Measurements from ENCODE around the gene TCF12.

Gene TCF12

GRCh38 chr15:56933811-56934210, 15.4 kb downstream of the TCF12 start:
- Histone ChIP-seq H3K4me3 (ENCODE audit: low read depth, low read length) (no peak overlapping the region), H3K9me3 (no peaks in the 10 kb centered on the region), H3K36me3 (peaks cover 22% of the 10 kb centered on the region), H3K27me3 (no peaks in the 10 kb centered on the region), H3K4me1 (peaks cover 20% of the 10 kb centered on the region)
- DNase-seq: no peak
- no peak for TF ChIP-seq CTCF (IDR thresholded peaks at IDR 0.05; ENCODE audit: low read depth, low read length)

GRCh38 chr15:56934269-56934668, 15.8 kb downstream of the TCF12 start:
- Histone ChIP-seq H3K27me3 (no peaks in the 10 kb centered on the region), H3K4me3 (ENCODE audit: low read depth, low read length) (no peak overlapping the region), H3K4me1 (peaks cover 17% of the 10 kb centered on the region), H3K9me3 (no peaks in the 10 kb centered on the region), H3K36me3 (peaks cover 22% of the 10 kb centered on the region)
- no peak for DNase-seq
- no peak for TF ChIP-seq CTCF (IDR thresholded peaks at IDR 0.05; ENCODE audit: low read depth, low read length)

- H3K4me1 ChIP-seq: peaks cover 1% of the 10 kb centered on the region; the same call in 1 of the 2 replicates
- no peak overlapping the region for H3K4me3 ChIP-seq (ENCODE audit: low read depth, low read length)
- H3K9me3 ChIP-seq: no peaks in the 10 kb centered on the region
- H3K36me3 ChIP-seq: peaks cover 10% of the 10 kb centered on the region
- no peaks in the 10 kb centered on the region for H3K27me3 ChIP-seq
- TF ChIP-seq CTCF (IDR thresholded peaks at IDR 0.05; ENCODE audit: low read depth, low read length): no peak
- no peak for DNase-seq
These were observed 18.5 kb downstream of the TCF12 start for GRCh38 chr15:56936929-56937328.

- Histone ChIP-seq H3K36me3 (peaks cover 7% of the 10 kb centered on the region), H3K4me1 (no peaks in the 10 kb centered on the region), H3K9me3 (no peaks in the 10 kb centered on the region), H3K4me3 (ENCODE audit: low read depth, low read length) (no peak overlapping the region), H3K27me3 (no peaks in the 10 kb centered on the region)
- DNase-seq: no peak
- TF ChIP-seq CTCF (IDR thresholded peaks at IDR 0.05; ENCODE audit: low read depth, low read length): no peak
These were observed 20.8 kb downstream of the TCF12 start for GRCh38 chr15:56939257-56939656.

- Histone ChIP-seq H3K36me3 (peaks cover 5% of the 10 kb centered on the region), H3K4me1 (no peaks in the 10 kb centered on the region), H3K4me3 (ENCODE audit: low read depth, low read length) (no peak overlapping the region), H3K27me3 (no peaks in the 10 kb centered on the region), H3K9me3 (no peaks in the 10 kb centered on the region)
- DNase-seq: no peak
- no peak for TF ChIP-seq CTCF (IDR thresholded peaks at IDR 0.05; ENCODE audit: low read depth, low read length)
These were observed 21.9 kb downstream of the TCF12 start for GRCh38 chr15:56940388-56940787.

- no peak for DNase-seq
- TF ChIP-seq CTCF (IDR thresholded peaks at IDR 0.05; ENCODE audit: low read depth, low read length): no peak
- Histone ChIP-seq H3K36me3 (peaks cover 5% of the 10 kb centered on the region), H3K4me1 (no peaks in the 10 kb centered on the region), H3K27me3 (no peaks in the 10 kb centered on the region), H3K9me3 (no peaks in the 10 kb centered on the region; the same call in 1 of the 2 replicates), H3K4me3 (ENCODE audit: low read depth, low read length) (no peak overlapping the region)
These were observed 23.7 kb downstream of the TCF12 start for GRCh38 chr15:56942118-56942517.
